SK-MEL-5 (cell line): Measurements from ENCODE around the gene SNX8. TPM values are rescaled to one million over a fixed set of nuclear protein-coding genes. Genes with fewer than 3 reads are reported as not detected.
"Not testable (repeated sequence)": the region's sequence is repeated elsewhere in the genome, so short reads cannot be mapped to it uniquely, and the experiment has no call there.

Experiments used
- DNase-seq: peaks from one replicate; pipeline ENCODE4 v3.0.0-alpha.2; 2016; ENCODE audit warnings: low read depth, low spot score
- in situ Hi-C: cut with HindIII; loops from 2 replicates; pipeline ENCODE4 v1.10.0; 2016; ENCODE audit warnings: low sequenced_read_pairs, high pct_unique_total_duplicates, low pct_unique_long_range_greater_than_20kb
- polyA plus RNA-seq, 2 experiments: library from polyadenylated mRNA; depleted of rRNA; stranded (reverse); fragments of >200 nt; gene quantifications; 2 replicates each; pipeline ENCODE4 v1.2.3, GENCODE V29; 2015
- total RNA-seq: library from RNA; depleted of rRNA; stranded (reverse); fragments of >200 nt; shearing (Covaris generic); gene quantifications from 2 replicates; pipeline ENCODE4 v1.2.3, GENCODE V29; 2014; rRNA removed

Gene SNX8, protein sequence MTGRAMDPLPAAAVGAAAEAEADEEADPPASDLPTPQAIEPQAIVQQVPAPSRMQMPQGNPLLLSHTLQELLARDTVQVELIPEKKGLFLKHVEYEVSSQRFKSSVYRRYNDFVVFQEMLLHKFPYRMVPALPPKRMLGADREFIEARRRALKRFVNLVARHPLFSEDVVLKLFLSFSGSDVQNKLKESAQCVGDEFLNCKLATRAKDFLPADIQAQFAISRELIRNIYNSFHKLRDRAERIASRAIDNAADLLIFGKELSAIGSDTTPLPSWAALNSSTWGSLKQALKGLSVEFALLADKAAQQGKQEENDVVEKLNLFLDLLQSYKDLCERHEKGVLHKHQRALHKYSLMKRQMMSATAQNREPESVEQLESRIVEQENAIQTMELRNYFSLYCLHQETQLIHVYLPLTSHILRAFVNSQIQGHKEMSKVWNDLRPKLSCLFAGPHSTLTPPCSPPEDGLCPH
- 48.7 and 52.0 TPM in 2 replicates for total RNA-seq
- 110 and 142 TPM in 2 replicates for polyA plus RNA-seq (2015; cell fraction: cytosol; rRNA removed)
- polyA plus RNA-seq (2015; cell fraction: nucleus; rRNA removed) = 44.3 and 66.1 TPM in 2 replicates

DNA sequence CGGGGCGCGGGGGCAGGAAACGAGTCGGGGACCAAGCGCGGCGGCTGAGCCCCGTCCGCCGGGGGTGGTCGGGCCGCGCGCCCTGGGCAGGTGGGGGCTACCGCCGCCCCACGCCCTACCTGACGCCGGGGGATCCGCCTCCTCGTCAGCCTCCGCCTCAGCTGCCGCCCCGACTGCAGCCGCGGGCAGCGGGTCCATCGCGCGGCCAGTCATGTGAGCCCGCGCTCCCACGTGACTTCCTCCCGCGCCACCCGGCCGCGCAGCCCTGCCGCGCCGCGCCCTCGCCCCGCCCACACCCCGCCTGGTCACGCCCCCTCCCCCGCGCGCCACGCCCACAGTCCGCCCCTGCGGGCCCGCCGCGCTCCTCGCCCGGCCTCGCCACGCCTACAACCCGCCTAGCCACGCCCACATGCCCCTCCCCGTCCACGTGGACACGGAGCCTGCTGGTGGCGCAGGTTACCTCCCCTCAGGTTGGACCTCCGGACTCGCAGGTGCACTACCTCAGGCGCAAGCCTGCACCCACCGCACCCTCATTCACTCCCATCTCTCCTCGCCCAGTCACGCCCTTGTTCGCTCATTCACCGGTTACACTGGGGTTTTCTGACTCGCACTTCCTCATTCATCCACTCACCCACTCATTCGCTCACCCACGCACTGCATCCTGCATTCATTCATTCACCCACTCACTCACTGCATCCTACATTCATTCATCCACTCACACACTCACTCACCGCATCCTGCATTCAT lies at the start of gene SNX8:
Gene SNX8 (minus strand): TSS at position 233 of the 747 bp plus-strand sequence. CDS start 20 bp downstream, at position 213.
- DNase-seq = peak; percentile 92
- in situ Hi-C loops = no loop called here

DNA sequence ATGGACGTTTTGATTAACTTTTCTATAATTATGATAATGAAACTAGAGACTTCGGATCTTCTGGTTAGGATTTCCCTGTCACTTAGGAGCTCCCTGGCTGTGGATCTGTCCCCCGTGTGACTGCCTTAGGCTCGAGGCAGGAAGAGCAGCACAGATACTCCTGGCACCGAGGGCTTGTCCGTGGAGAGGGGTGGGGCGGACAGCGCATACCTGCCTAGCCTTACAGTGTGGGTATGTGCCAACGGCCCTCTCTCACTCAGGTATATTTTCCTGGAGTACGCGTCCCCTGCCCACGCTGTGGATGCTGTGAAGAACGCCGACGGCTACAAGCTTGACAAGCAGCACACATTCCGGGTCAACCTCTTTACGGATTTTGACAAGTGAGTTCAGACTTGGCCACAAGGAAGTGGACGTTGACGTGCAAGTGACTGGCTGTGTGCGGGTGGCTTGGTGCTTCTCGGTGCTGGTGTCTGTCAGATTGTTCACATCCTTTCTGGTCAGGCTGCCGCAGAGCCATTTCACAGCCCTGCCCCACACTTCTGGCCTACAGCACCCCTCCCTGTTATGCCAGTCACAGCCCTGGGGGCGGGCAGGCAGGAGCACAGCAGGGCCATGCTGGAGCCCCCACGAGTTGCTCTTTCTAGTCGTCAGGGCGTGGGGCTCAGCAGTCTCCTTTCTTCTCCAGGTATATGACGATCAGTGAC lies 48.3 kb upstream of the SNX8 start:
- DNase-seq = no peak
- in situ Hi-C loops = no loop called here

DNA sequence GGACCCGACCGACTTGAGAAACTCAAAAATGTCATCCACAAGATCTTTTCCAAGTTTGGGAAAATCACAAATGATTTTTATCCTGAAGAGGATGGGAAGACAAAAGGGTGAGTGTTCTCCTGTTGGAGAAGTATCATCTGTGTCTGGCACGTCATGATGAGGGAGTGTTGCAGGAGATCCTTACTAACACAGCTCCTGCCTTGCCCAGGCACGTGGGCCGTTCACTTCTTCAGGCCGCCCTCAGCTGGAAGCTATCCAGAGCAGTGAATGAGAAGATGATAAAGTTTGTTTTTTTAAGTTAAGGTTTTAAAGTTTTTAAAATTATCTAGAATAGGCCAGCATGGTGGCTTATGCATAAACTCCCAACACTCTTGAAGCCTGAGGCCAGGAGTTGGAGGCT lies 46.6 kb upstream of the SNX8 start:
- in situ Hi-C loops = no loop called here

DNA sequence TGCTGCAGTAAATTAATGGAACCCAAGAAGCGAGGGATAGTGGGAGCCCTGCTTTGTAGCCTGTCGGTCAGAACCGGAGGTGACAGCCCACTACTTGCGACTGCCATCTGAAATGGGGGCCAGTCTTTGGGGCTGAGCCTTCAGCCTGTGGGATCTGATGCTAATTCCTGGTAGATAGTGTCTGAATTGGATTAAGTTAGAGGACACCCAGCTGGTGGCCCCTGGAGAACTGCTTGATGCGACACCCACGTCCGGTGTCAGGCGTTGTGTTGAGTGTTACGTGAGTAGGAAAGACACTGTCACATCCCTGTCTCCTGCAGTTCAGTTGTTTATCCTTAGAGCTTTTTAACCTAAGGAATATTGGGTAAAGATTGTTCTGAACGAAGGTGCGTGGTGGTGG lies 45.4 kb upstream of the SNX8 start:
- in situ Hi-C loops = no loop called here
- DNase-seq = no peak

More for the DNA sequence above, 46.6 kb upstream of the SNX8 start:
- peak; percentile 84 for DNase-seq

DNA sequence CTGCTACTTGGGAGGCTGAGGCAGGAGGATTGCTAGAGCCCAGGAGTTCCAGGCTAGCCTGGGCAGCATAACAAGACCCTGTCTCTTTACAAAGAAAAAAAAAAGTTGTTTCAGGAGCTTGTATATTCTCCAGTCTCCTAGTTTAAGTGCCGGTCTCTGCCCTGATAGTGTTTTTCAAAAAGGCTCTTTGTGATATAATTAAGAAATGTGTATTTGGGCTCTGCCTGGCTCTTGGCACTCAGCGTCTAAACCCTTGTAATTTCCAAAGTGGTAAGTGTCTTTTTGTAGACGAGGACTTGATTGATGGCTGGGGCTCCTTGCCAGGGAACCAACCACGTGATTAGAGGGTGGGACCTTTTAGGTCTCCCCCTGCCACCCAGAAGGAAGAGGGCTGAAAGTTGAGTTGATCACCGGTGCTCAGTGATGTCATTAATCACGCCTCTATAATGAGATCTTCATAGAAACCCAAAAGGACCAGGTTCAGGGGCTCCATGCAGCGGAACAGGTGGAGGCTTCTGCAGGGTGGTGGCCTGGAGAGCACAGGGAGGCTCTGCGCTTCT lies 44.8 kb upstream of the SNX8 start:
- no peak for DNase-seq
- in situ Hi-C loops = no loop called here

DNA sequence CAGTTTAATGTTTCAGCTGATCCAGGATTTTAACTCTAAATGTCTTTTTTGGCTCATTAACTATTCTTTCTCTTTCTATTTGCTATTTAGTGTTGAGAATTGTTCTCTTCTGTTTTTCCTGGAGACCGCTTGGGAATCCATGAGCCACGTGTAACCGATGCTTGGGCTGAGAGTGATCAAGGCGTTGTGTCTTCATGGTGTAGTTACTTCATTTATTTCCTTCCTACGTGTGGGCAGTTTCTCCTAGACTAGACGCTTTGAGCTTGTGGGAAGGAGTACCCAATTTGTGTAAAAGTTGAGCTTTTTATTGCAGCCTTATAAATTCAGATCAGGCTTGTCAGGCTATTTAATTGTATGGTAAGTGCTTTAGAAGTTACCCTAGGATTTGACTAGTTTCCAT lies 43.3 kb upstream of the SNX8 start:
- in situ Hi-C loops = no loop called here
- DNase-seq = no peak

DNA sequence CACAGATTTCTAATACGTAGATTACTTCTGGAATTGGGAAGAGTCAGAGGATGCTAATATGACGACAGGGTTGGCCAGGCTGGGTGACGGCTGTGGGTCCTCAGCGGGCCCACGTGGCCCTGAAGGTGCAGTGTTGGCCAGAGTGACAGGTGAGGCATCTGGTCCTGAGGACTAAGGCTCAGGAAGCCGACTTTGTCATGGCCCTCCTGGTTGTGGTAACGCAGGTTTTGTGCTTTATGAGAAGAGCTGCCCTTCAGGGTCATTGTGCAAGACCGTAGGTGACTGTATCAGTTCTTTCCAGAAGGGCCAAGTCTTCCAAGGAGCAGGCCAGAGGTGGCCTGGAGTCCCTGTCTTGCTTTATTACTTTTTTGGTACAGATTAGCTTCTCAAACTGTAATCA lies 42.9 kb upstream of the SNX8 start:
- in situ Hi-C loops = no loop called here
- DNase-seq = no peak

DNA sequence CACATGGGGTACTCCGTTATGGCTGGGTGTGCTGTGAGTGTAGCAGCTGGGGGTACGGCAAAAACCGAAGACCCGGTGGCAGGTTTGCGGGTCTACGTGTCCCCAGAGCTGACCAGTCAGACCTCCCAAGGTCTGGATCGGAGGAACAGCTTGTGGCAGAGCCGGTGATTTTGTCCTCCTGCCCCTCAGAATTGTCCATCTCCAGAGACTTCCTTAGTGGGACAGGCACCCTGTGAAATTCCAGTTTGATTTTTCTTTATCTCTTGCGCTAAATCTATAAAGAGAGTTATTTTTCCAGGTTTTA lies 41.4 kb upstream of the SNX8 start:
- in situ Hi-C loops = no loop called here
- no peak for DNase-seq

DNA sequence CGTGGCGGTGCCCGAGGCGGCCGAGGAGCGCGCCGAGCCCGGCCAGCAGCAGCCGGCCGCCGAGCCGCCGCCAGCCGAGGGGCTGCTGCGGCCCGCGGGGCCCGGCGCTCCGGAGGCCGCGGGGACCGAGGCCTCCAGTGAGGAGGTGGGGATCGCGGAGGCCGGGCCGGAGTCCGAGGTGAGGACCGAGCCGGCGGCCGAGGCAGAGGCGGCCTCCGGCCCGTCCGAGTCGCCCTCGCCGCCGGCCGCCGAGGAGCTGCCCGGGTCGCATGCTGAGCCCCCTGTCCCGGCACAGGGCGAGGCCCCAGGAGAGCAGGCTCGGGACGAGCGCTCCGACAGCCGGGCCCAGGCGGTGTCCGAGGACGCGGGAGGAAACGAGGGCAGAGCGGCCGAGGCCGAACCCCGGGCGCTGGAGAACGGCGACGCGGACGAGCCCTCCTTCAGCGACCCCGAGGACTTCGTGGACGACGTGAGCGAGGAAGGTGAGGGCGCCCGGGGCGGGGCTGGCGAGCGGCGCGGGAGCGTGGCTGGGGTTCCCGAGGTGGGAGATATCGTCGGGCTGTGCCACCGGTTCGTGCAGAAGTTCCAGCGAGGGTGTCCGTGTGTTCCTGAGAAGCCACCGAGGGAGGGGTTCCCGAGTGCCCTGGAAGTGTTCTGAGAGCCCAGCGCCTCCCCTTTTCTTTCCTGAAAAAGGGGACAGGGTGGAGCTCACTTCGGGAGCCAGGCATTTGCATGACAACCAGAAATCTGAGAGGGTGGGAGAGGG lies 40.9 kb upstream of the SNX8 start:
- no peak for DNase-seq
- in situ Hi-C loops = no loop called here

DNA sequence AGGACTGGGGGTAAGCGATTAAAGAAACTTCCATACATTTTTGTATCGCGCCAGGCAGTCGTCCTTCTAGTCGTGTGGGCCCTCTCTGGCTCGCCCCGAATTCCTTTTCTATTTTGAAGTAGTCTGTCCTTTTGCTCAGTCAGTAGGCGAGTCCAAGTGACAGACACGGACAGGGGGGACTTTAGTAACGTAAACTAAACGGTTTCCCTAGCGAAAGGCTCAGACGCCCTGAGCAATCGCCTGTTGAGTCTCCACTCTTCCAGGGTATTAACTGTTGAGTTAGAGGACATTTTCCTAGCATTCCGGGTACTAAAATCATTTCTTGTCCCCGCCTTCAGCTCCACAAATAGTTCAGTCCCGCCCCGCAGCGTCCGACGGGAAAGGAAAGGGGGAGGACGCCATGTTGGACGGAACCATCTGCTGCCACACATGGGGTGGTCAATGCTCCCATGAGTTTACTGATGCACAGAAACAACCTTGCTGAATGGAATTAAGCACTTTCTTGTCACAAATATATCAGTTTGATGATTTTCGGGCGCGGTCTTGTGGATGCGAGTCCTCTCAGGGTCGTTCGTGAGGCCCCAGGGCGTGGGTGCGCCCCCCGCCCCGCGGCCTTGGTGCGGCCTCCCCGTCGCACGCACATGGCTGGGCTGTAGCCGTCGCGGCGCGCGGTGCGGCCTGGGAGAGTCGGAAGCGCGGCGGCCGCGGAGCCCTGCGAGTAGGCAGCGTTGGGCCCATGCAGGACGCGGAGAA lies 40.1 kb upstream of the SNX8 start, which contains the start of gene EIF3B:
Gene EIF3B (plus strand): TSS at position 642 of the 753 bp plus-strand sequence. CDS start 95 bp downstream, at position 737.
- peak; percentile 95 for DNase-seq
- in situ Hi-C loops = no loop called here

DNA sequence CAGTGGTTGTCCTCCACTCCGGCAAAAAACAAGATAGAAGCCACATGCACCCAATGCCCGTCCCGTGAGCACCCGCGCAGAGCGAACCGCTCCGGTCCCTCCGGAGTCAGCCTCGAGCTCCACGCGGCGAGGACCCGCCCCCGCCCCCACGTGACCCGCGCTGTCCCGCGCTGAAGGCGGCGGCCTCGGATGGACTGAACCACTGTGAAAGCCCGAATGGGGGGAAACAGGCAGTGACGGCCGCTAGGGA lies 39.6 kb upstream of the SNX8 start:
- in situ Hi-C loops = no loop called here
- peak; percentile 92 for DNase-seq

DNA sequence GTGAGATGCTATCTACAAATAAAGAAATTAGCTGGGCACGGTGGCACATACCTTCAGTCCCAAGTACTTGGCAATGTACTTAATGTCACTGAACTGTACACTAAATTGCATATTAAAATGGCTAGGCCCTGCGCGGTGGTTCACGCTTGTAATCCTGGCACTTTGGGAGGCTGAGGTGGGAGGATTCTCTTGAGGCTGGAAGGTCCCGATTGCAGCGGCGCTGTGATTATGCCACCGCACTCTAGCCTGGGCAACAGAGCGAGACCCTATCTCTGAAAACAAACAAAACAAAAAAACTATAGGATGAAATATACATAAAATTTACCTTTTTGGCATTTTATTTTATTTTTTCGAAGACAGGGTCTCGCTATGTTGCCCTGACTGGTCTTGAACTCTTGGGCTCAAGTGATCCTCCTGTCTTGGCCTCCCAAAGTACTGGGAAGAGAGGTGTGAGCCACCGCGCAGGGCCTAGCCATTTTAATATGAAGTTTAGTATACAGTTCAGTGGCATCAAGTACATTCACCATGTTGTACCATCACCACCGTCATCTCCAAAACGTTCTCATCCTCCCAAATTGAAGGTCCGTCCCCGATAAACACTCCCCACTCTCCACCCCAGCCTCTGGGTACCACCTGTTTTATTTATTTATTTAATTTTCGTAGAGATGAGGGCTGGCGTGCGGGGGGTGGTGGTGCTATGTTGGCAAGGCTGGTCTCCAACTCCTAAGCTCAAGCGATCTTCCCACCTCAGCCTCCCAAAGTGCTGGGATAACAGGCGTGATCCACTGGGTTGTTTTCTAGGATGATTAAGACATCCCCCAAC lies 39.1 kb upstream of the SNX8 start:
- no peak for DNase-seq
- in situ Hi-C loops = no loop called here

DNA sequence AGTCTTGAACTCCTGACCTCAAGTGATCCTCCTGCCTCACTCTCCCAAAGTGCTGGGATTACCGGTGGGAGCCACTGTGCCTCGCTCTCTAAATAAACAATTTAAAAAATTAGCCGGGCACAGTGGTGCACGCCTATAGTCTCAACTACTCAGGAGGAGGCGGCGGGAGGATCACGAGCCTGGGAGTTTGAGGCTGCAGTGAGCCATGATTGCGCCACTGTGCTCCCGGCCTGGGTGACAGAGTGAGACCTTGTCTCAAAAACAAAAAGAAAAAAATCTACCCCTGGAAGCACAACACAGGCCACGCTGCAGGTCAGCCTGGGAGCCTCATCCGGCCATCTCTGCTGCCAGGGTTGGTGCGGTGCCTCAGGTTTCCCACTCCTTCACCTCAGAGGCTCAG lies 36.6 kb upstream of the SNX8 start:
- in situ Hi-C loops = no loop called here
- no peak for DNase-seq

DNA sequence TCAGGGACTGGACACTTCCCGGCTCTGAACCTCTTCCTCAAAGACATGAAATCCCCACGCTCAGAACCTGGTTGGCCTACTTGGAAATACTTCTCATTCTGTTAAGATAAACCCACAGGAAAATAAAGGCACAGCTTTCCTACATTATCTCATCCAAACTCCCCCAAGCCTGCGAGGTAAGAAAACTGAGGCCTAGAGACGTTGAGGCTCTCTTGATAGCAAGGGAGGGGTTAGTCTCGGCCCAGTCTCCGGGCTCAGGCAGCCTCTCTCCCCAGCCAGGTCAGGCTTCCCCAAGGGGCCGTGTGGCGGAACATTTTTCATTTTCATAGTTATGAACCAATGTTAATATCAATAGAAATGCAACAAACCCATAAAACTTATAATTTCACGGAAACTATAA lies 35.8 kb upstream of the SNX8 start:
- in situ Hi-C loops = no loop called here
- DNase-seq = no peak

DNA sequence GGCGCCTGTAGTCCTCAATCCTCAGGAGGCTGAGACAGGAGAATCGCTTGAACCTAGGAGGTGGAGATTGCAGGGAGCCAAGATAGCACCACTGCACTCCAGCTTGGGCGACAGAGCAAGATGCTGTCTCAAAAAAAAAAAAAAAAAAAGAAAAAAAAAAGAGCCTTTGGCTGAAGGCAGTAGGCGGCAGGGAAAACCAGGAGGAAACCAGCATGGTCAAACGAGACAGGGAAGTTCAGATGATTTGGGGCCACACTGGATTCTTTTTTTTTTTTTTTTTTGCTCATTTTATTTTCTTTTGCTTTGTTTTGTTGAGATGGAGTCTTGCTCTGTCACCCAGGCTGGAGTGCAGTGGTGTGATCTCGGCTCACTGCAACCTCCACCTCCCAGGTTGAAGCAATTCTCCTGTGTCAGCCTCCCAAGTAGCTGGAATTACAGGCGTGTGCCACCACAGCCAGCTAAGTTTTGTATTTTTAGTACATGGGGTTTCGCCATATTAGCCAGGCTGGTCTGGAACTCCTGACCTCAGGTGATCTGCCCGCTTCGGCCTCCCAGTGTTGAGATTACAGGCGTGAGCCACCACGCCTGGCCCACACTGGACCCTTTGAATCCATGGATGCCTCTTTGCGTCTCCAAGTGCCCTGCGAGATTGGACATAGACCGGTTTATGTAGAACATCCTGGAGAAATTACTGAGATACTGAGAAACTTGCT lies 33.3 kb upstream of the SNX8 start:
- in situ Hi-C loops, DNase-seq: not testable (repeated sequence)
